ENCODE data around the gene DDC.

The DDC gene

DNA sequence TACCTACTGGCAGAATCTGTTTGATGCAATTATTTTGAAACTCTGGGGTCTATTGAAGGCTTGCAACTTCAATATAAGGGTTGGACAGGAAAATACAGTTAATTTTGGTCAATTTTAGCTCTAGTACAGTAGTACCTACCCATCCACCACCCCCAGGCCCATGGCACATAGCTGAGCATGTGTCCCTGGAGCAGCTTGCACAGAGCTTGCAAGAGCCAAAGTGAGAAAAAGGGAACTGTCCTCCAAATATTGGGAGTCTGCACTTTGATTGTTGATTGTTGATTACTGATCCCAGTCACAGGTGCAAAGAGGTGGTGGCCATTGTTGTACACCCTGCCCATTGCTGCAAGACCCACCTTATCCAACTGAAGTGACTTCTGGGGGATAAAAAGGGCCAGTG is 52.8 kb downstream of the DDC start:
- no peak overlapping the region for H3K4me3 ChIP-seq (ENCODE audit: low read length)
- no peaks in the 10 kb centered on the region for H3K27me3 ChIP-seq (ENCODE audit: insufficient read depth, low read length)
- no peaks in the 10 kb centered on the region for H3K9me3 ChIP-seq (ENCODE audit: low read length)
- H3K36me3 ChIP-seq (ENCODE audit: insufficient read depth, low read length) = no peaks in the 10 kb centered on the region
- no peaks in the 10 kb centered on the region for H3K4me1 ChIP-seq (ENCODE audit: insufficient read depth, low read length)
- no peak overlapping the region for H2AFZ ChIP-seq (ENCODE audit: low read depth, low read length)

DNA sequence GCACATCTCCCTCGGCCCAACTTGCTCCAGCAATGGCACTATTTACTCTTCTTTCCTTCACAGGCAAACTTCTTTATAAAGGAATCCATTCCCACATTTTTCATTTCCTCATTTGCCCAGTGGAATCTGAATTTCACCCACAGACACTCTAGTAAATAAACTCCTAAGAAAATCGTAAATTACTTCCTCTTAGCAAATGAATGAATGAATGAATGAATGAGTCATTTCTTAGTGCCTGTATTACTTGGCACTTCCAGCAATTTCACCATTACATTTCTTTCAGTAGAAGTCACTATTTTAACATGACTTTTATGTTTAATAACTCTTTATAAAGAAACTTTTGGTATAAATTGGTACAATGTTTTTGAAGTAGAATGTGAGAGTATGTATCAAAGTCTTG is 55.7 kb downstream of the DDC start:
- Histone ChIP-seq H3K9me3 (ENCODE audit: low read length) (no peaks in the 10 kb centered on the region), H3K27me3 (ENCODE audit: insufficient read depth, low read length) (peaks cover 3% of the 10 kb centered on the region)

DNA sequence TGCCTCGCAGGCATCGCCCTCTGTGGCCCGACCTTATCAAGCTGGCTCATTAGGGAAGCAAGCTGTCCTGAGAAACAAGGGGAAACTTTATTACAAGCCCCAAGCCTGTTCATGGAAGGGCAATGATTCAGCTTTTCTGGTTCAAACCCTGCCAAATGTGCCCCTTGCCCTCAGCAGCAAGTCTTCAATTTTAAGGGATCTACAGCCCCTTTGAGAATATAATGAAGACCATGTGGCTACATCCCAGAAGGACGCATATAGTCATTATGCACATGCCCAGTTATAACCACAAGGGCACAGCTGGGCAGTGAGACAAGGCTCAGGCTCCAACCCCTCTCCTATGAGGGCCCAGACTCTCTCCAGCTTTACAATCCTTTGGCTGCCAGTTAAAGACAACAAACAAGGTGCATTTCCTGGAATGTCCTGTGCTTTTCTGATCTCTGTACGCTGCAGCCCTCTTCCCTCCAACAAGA is 56.7 kb downstream of the DDC start:
- Histone ChIP-seq H2AFZ (ENCODE audit: low read depth, low read length) (no peak overlapping the region), H3K9me3 (ENCODE audit: low read length) (no peaks in the 10 kb centered on the region), H3K4me3 (ENCODE audit: low read length) (no peak overlapping the region), H3K4me1 (ENCODE audit: insufficient read depth, low read length) (no peaks in the 10 kb centered on the region), H3K36me3 (ENCODE audit: insufficient read depth, low read length) (no peaks in the 10 kb centered on the region), H3K27me3 (ENCODE audit: insufficient read depth, low read length) (peaks cover 3% of the 10 kb centered on the region)

More for the DNA sequence above, 55.7 kb downstream of the DDC start:
- Histone ChIP-seq H3K4me1 (ENCODE audit: insufficient read depth, low read length) (no peaks in the 10 kb centered on the region), H3K4me3 (ENCODE audit: low read length) (no peak overlapping the region), H2AFZ (ENCODE audit: low read depth, low read length) (no peak overlapping the region), H3K36me3 (ENCODE audit: insufficient read depth, low read length) (no peaks in the 10 kb centered on the region)

DNA sequence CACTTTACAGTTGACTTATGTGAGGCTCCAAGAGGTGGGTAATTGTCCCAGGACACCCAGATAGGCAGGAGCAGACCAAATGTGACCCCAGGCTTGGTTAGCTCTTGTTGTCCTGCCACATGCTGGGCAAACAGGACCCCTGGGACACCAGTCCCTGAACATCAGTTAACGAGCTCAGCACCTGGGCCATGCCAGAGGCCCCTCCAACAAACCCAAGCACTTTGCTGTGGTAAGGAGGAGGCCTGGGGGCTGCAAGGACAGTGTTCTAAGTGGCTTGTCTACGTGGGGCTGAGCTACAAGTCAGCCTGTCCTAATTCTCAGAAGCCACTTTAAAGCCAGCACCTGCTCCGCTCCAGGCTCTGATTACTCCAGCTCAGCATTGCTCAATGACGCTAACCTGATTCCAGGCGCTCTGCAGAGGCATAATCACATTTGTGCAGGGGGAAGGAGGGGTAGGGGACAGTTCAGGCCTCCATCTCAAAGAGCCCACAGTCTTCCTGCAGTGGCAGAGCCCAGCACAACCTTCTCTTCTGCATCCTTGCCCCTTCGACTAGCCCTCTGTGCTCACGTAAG is 57.2 kb downstream of the DDC start:
- H3K27me3 ChIP-seq (ENCODE audit: insufficient read depth, low read length) = peaks cover 5% of the 10 kb centered on the region
- no peaks in the 10 kb centered on the region for H3K4me1 ChIP-seq (ENCODE audit: insufficient read depth, low read length)
- no peak overlapping the region for H2AFZ ChIP-seq (ENCODE audit: low read depth, low read length)
- H3K36me3 ChIP-seq (ENCODE audit: insufficient read depth, low read length) = no peaks in the 10 kb centered on the region
- H3K4me3 ChIP-seq (ENCODE audit: low read length) = no peak overlapping the region
- H3K9me3 ChIP-seq (ENCODE audit: low read length) = no peaks in the 10 kb centered on the region

DNA sequence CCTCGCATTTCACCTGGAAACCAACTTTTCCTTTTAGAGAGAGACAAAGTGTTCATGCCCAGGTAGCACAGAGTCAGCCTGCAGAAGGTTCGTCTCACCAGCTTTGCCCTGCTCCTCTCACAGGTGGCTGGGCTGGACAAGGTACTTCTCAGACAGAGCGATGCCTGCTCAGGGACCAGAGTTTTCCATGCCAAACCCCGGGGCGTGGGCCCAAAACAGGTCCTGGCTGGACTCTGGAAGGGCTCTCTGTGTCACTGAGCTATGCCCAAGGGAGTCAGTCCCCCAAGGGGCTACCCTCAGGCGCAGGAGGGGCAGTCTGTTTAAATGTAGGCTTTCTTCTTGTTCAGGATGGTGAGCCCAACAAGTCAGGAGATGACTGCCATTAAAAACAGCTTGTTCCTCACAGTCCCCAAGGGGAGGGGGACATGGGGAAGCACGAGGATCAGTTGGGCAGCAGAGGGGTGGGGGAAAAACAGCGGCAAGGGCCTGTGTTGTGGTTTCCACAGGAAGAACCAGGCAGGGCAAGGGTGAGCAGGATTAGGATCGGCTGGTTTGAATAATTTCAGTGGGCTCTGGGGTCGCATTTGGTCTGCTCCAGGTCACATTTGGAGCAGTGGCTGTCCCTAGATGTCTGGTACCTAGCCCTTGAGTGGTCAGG is 59.5 kb downstream of the DDC start:
- Histone ChIP-seq H3K27me3 (ENCODE audit: insufficient read depth, low read length) (peaks cover 5% of the 10 kb centered on the region), H3K36me3 (ENCODE audit: insufficient read depth, low read length) (no peaks in the 10 kb centered on the region), H3K4me1 (ENCODE audit: insufficient read depth, low read length) (no peaks in the 10 kb centered on the region), H3K4me3 (ENCODE audit: low read length) (no peak overlapping the region), H2AFZ (ENCODE audit: low read depth, low read length) (no peak overlapping the region), H3K9me3 (ENCODE audit: low read length) (no peaks in the 10 kb centered on the region)

DNA sequence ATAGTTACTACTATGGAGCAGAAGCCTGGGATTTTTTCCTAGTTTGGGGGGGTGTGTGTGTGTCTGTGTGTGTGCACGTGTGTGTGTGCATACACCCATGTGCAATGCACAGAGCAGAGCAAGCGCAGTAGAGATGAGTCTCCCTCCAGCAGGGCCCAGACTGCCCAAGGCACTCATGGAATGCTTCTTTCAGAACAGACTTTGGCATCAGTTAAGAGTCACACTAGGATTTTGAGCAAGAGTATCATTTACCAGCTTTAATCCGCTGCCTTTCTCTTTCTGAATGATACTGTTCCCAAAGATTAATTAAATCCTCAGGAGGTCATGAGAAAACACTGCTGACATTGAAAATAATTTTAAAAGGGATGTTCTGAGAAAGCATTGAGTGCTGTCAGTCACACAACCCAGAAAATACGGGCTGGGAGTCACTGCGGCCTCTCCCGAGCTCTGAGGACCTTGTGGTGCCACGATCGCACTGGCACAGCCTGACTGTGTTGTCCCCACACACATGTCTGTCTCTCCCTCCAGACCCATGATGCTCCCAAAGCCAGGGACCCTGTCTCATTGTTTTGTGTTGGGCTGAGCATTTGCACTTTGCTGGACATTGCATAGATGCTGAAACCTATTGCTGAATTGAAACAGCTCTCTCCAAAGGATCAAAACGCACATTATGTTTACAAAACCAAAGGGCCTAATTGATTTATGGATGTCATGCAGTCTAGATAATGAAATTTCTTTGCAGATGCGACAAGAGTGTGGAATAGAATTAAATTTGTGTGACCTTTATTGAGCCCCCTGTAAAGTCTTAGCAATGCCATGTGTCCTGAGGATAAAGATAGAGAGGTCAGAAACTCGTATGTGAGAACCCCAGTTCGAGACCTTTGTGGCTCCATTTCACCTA is 60.3 kb downstream of the DDC start:
- Histone ChIP-seq H3K4me3 (ENCODE audit: low read length) (no peak overlapping the region), H2AFZ (ENCODE audit: low read depth, low read length) (no peak overlapping the region), H3K27me3 (ENCODE audit: insufficient read depth, low read length) (peaks cover 5% of the 10 kb centered on the region), H3K4me1 (ENCODE audit: insufficient read depth, low read length) (no peaks in the 10 kb centered on the region), H3K9me3 (ENCODE audit: low read length) (no peaks in the 10 kb centered on the region), H3K36me3 (ENCODE audit: insufficient read depth, low read length) (no peaks in the 10 kb centered on the region)

DNA sequence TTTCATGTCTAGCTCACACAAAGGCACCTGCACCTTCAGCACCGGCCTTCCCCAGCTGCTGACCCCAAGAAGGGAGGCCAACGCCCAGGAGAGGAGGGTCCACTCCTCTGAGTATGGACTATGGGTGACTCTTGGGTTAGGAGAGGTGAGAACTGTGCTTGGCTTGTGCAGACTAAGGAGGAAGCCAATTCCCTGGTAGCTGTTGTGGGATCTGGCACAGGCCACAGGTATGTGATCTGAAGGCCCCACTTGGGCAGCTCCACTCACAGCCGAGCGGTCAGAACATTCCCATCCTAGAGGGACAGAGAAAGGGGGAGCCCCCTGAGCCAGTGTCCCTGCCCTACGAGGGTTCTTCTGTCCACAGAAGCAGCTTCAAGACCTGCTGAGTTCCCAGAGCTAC is 62.3 kb downstream of the DDC start:
- H3K9me3 ChIP-seq (ENCODE audit: low read length) = no peaks in the 10 kb centered on the region
- H3K36me3 ChIP-seq (ENCODE audit: insufficient read depth, low read length) = no peaks in the 10 kb centered on the region
- H3K27me3 ChIP-seq (ENCODE audit: insufficient read depth, low read length) = peaks cover 5% of the 10 kb centered on the region
- no peak overlapping the region for H3K4me3 ChIP-seq (ENCODE audit: low read length)
- no peak overlapping the region for H2AFZ ChIP-seq (ENCODE audit: low read depth, low read length)
- H3K4me1 ChIP-seq (ENCODE audit: insufficient read depth, low read length) = no peaks in the 10 kb centered on the region

DNA sequence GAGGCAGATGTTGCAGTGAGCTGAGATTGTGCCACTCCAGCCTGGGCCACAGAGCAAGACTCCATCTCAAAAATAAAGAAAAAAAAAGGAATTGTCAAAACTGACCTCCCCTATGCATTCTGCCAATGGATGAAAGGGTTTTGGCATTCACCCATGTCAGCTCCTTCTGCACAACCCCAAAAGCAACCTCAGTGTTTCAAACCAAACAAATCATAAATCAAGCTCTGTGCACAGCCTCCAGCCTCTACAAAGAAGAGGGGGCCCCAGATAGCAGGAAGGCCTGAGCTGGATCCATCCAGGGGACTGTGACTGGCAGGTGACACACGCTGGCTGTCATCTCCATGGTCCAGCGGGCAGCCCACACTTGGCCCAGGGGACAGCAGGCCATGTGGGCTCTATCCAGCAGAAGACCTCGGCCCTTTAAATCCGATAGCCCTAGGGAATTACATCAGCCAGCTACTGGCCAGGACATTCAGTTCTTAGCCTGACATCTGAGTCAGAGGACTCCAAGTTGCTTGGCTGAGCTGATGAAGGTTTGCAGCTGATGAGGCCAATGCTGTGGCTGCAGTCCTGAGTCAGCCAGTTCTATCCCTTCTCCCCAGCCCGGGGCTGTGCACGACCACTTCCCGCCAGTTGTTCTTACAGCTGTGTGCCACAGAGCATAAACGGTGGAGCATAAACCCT is 63.1 kb downstream of the DDC start:
- H3K4me3 ChIP-seq (ENCODE audit: low read length) = no peak overlapping the region
- H3K27me3 ChIP-seq (ENCODE audit: insufficient read depth, low read length) = peaks cover 5% of the 10 kb centered on the region
- no peak overlapping the region for H2AFZ ChIP-seq (ENCODE audit: low read depth, low read length)
- H3K4me1 ChIP-seq (ENCODE audit: insufficient read depth, low read length) = no peaks in the 10 kb centered on the region
- no peaks in the 10 kb centered on the region for H3K36me3 ChIP-seq (ENCODE audit: insufficient read depth, low read length)
- H3K9me3 ChIP-seq (ENCODE audit: low read length) = no peaks in the 10 kb centered on the region

DNA sequence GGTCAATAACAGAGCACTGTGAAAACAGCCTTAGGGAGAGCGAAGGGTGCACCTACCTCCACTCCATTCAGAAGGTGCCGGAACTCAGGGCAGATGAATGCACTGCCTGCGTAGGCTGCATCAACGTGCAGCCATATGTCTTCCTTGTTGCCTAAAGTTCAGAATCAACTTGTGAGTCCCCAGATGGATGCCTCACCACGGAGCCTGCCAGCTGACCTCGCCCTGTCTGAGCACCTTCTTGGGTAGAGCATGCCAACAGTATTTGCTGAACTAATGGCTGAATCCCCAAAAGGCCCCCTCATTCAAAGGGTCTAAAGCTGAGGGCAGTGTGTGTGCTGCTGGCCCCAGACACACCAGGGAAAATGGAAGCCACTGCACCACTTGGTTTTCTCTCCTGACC is 66.1 kb downstream of the DDC start:
- no peak overlapping the region for H2AFZ ChIP-seq (ENCODE audit: low read depth, low read length)
- peaks cover 2% of the 10 kb centered on the region for H3K27me3 ChIP-seq (ENCODE audit: insufficient read depth, low read length)
- no peaks in the 10 kb centered on the region for H3K9me3 ChIP-seq (ENCODE audit: low read length)
- H3K36me3 ChIP-seq (ENCODE audit: insufficient read depth, low read length) = no peaks in the 10 kb centered on the region
- H3K4me3 ChIP-seq (ENCODE audit: low read length) = no peak overlapping the region
- H3K4me1 ChIP-seq (ENCODE audit: insufficient read depth, low read length) = no peaks in the 10 kb centered on the region

DNA sequence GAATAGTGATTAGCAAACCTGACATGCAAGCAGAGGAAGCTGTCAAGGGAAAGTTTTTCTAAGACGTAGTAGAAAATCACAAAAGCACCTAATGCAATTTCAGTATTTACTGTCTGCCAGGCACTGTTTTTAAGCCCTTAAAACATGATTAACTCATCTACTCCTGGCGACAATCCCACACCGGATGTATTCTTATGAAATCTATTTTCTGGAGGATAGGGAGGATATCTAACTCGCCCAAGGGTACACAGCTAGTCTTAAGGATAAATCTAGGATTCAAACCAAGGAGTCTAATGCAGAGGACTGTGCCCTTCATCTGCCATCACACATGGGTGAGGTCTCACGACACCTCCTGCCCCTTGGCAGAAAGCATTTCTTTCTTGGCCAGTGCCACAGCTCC is 67.2 kb downstream of the DDC start:
- no peaks in the 10 kb centered on the region for H3K36me3 ChIP-seq (ENCODE audit: insufficient read depth, low read length)
- H3K9me3 ChIP-seq (ENCODE audit: low read length) = no peaks in the 10 kb centered on the region
- H3K27me3 ChIP-seq (ENCODE audit: insufficient read depth, low read length) = no peaks in the 10 kb centered on the region
- no peak overlapping the region for H3K4me3 ChIP-seq (ENCODE audit: low read length)
- H3K4me1 ChIP-seq (ENCODE audit: insufficient read depth, low read length) = no peaks in the 10 kb centered on the region
- H2AFZ ChIP-seq (ENCODE audit: low read depth, low read length) = no peak overlapping the region

DNA sequence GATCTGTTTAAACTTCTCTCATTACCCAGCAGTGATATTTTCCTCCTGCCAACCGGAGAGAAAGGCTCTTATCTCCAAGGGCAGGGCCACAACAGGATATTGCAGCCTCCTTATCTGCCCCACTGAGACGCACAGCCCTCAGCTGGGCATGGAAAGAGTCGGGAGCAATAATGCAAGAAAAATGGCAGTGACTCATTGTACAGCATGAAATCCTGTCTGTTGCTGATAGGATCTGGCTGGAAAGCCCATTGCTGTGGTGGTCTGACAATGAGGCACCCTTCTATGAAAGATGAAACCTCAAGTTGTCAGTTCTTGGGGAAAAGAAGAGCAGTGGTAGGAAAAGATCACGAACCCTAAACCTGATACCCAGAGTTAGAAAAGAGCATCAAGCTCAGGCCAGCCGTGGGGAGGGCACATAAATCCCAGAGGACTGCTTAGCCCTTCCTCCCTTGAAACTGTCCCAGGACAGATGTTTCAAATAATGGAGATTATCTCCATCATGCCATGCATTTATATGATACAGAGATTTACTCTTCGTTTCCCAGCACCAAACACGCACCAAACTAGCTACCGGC is 68.0 kb downstream of the DDC start:
- H3K36me3 ChIP-seq (ENCODE audit: insufficient read depth, low read length) = no peaks in the 10 kb centered on the region
- H3K4me1 ChIP-seq (ENCODE audit: insufficient read depth, low read length) = no peaks in the 10 kb centered on the region
- no peaks in the 10 kb centered on the region for H3K27me3 ChIP-seq (ENCODE audit: insufficient read depth, low read length)
- no peaks in the 10 kb centered on the region for H3K9me3 ChIP-seq (ENCODE audit: low read length)
- H2AFZ ChIP-seq (ENCODE audit: low read depth, low read length) = no peak overlapping the region
- H3K4me3 ChIP-seq (ENCODE audit: low read length) = no peak overlapping the region

DNA sequence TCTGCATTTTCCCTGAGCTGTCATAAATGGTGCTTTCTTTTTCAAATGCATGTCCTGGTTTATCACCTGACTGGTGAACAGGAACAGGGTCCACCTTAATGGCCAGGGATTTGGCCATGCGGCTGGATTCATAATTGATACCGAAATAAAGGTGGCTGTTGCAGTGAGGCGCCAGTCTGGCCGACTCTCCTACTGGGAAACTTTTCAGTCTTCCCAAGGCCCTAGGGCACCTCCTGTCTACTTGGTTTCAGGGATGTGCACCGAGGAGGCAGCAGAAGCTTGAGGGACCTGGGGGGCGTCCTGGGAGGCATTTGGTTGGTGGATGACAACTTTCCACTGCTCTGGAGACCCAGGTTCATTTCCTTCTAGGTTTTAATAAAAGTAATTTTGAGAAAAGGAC is 68.6 kb downstream of the DDC start:
- Histone ChIP-seq H3K9me3 (ENCODE audit: low read length) (no peaks in the 10 kb centered on the region), H3K4me3 (ENCODE audit: low read length) (no peak overlapping the region), H3K27me3 (ENCODE audit: insufficient read depth, low read length) (no peaks in the 10 kb centered on the region), H2AFZ (ENCODE audit: low read depth, low read length) (no peak overlapping the region), H3K36me3 (ENCODE audit: insufficient read depth, low read length) (no peaks in the 10 kb centered on the region), H3K4me1 (ENCODE audit: insufficient read depth, low read length) (no peaks in the 10 kb centered on the region)

DNA sequence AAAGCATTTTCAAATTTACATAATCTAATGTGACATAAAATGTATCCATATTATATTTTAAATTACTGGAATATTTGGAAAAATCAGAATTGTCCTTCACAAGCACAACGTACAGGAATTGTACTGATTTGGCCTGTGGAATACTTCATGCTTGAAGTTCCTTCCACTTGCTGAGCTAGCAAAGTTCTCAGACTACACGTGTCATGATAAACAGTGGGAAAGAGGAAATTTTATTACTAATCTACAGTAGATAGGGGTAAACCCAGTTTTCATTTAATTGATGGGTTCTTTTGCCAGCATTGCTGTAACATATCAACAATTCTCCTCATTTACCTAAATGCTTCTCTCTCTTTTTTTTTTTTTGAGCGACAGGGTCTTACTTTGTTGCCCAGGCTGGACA is 69.5 kb downstream of the DDC start:
- Histone ChIP-seq H3K4me1 (ENCODE audit: insufficient read depth, low read length) (no peaks in the 10 kb centered on the region), H3K27me3 (ENCODE audit: insufficient read depth, low read length) (no peaks in the 10 kb centered on the region), H2AFZ (ENCODE audit: low read depth, low read length) (no peak overlapping the region), H3K4me3 (ENCODE audit: low read length) (no peak overlapping the region), H3K36me3 (ENCODE audit: insufficient read depth, low read length) (no peaks in the 10 kb centered on the region), H3K9me3 (ENCODE audit: low read length) (no peaks in the 10 kb centered on the region)

Data from neuron (in vitro differentiated cells).